SIG-M5 treated with dmso at 0.1 percent for 504 hours (cell line): ENCODE measurements around the gene ALPI.

Experiments
- DNase-seq: peaks from one replicate; lab custom pipeline; 2025; ENCODE audit not compliant: unreplicated experiment; lab: John Stamatoyannopoulos, UW

The ALPI gene

DNA sequence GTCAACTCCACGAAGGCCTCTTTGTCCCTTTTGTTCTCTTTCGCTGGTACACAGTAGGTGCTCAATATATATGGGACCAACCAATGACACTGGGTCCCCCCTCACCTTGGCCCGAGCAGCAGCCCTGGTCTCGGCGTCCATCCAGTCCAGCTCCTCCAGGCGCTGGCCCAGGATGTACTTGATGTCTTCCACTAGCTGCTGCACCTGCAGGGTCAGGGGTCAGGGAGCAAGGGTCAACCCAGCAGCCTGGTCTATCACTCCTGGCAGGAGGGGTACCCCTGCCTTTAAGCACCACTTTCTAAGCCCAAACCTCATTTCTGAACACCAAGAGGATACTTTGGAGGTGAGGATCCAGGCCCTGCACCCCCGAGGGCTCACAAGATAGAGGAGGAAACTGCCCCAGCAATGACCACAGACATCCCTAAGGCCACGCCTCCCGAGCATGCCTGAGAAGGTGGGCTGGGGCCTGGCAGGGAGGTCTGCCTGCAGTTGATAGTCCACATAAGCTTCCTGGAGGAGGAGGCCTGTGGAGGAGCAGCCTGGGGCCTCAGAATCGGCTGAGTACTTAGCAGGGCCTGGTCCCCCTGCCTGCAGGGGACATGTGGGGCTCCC is 27.5 kb downstream of the ALPI start:
- DNase-seq, result no peak

DNA sequence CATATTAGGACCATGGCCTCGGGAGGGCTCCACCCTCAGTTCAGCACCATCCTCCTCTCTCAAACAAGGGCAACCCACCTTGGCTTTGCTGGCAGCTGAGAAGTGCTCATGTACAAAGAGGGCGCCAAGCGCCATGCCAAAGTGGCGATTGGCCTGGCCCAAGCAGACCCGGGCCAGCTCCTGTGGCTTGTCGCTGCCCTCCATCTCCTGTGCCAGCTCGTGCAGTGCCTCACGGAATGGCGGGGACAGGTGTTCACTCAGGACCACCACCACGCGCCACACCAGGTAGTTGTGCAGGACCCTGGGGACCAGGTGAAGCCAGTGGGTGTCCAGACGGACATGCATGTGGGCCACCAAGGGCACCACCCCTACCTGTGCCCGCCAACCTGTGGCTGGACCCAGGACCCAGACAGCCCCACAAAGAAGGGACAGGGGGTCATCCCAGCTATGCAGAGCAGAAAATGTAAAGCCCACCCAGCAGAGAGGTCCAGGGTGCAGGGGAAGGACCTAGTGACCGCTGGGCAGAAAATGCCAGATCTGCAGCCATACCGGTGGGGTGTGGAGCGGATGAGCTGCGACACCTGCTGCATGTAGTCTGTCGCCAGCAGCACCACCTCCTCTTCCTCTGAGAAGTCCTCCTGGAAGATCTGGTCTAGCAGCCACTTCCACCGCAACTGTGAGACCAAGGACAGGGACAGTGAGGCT is 28.1 kb downstream of the ALPI start:
- DNase-seq, result no peak

DNA sequence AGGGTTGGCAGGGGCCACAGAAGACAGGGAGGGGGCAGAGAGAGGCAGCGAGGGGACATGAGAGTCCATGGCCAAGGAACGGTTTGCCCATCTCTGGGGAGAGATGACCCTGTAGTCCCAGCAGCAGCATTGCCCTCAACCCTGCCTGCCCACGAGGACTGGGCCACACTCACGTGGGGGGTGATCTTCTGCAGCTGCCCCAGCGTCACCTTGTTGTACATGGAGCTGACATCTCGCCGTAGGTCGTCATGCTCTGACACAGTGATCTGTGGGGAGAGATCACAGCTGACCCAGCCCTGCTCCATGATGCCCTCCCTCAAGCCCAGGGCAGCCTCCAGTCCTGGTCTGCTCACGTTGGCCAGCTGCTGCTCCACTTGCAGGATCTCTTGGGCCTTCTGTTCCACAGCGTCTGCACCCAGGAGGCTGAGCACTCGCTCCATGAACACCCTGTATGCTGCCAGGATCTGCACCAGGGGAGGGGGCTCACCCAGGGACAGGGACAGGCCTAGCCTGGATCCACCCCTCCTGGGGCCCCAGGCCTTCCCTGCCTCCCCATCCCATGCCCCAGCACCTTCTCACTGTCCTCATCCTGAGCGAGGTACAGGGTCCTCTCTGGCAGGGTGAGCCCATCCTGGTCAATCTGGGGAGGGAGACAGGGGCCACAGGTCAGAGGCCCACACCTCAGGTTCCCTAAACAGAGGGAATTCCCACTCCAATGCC is 28.8 kb downstream of the ALPI start:
- DNase-seq, result no peak

DNA sequence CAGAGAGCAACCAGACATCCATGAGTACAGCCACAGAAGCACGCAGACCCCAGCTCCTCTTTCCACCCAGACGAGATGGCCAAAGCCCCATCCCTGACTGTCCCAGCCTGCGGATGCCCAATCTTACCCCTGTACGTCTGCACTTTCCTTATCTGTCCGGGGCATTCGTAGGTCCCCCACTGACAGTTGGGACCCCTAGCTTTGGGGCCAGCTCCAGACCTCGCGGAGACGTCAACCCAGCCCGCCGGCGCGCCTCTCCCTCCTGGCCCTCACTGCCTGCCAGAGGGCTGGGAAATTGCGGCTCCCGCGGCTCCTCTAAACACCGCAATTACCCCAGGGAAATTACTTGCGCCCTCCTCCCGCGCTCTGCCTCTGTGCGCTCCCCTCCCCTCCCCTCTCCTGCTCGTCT is 29.4 kb downstream of the ALPI start:
- no peak for DNase-seq

DNA sequence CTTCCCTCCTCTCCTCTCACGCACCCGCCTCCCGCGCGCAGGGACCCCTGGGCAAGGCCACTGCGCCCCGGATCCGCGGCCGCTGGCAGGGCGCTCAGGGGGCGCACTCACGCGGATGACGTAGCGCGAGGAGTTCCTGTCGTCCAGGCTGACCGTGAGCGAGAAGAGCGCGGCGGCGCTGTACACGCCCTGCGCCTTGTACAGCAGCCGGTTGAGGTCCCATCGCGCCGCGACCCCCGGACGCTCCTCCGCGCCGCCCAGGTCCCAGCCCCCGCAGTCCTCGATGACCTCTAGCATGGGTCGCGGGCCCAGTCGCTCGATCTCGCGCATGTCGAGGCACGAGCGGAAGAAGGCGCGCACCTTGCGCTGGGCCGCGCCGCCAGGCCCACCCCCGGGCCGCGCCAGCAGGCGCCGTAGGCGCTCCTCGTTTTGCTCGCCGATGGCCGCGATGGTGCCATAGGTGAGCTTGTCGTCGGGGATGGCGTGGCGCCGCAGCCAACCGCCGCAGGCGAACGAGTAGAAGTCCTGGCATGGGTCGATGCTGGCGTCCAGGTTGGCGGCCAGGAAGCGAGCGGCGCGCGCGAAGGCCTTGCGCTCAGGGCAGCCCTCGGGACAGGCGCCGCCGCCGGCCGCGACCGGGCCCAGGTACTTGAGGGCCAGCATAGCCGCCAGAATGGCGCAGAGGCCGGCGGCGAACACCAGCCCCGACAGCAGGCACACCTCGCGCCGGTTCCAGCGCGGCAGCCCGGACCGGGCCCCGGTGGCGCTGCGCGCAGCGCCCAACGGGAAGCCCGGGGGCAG is 30.0 kb downstream of the ALPI start:
- DNase-seq, result no peak

DNA sequence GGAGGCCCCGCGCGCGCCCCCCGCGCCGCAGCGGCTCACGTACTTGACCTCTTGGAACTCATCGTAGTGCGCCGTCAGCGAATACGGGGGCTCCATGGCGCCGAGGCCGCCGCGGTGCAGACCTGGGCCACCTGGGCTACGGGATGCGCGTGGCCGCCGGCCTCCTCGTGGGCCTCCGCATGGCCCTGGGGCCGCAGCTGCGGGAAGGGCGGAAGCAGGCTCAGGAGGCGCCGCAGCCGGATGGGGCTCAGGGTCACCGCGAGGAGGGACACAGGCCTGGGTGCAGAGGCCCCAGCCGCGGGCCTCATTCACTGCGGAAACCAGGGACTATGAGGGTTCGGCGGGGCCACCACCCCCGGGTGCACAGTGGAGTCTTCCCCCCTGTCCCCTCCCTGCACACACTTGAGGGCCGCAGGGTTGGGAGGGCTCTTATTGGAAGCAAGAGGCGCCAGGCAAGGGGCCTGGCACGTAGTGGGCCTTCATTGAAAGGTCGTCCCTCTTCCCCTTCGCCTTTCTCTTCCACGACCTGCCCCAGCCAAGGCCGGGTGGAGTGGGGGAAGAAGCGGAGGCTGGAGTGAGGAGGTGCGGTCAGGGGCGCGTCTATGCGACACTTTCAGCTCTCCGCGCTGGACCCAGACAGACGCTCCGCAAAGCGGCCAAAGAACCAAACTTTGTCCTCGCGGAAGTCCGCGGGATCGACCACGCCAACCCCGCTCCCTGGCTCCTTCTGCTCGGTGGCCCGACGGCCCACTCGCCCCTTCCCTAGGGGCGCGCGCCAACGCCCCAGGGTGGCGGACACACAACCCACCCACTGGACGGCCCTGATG is 30.8 kb downstream of the ALPI start:
- DNase-seq, result no peak

DNA sequence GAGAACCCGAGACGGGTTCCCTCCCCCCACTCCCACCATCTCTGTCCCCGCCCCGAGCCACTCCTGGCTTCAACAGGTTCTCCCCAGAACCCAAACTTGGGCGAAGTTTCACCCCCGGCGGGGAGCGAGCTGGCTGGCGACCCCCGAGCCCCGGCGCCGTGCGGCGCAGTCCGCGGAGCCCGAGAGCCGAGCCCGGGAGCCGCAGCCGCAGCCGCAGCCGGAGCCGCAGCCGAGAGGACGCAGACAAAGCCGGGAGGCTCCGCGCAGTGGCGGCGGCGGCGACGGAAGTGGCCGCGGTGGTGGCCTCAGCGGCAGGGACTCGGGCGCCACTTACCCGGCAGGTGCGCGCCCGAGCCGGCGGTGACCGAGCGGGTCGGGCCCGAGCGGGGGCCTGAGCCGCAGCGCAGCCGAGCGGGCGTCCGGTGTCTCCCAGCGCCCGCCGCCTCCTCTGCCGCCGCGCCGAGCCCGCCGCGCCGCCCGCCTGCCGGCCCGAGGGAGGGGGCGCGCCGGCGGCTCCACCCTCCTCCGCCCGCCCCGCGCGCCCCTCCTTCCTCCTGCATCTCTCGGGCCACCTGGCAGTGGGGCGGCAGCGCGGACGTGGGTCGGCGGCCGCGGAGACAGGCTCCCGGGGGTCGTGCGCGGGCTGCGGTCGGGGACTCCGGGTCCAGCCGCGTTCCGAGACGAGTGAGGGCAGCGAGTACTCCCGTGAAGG is 31.6 kb downstream of the ALPI start, which contains the start of gene ECEL1:
Gene ECEL1, minus strand, starts transcription at position 450 of the 712 bp plus-strand sequence. CDS start 1,181 bp downstream, outside the sequence.
- no peak for DNase-seq

DNA sequence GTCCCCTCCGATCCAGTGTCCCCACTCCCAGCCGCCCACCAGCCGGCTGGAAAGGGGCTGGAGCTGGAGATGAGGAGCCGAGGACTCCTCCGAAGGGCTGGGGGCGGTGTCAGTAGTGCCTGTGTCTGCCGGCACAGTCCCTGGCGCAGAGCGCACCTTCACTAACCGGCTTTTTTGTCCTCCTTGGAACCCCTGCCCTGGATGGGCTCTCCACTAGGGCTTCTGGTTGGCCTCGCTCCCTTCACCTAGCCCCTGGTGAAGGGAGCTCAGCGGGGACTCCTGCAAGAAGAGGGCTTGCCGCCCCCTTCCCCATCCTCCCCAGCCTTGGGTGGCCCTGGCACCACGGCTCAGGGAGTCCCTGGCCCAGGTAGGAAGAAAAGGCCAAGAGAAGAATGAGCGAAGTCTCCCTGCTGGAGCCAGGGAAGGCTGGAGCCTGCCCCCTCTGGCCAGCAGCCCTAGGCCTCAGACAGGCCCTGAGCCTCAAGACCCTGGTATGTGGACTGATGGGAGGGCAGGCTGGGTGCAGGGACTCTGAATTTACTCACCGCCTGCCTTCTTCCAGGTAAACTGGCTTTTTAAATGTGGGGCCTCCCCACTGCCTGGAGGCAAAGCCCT is 32.3 kb downstream of the ALPI start:
- no peak for DNase-seq

DNA sequence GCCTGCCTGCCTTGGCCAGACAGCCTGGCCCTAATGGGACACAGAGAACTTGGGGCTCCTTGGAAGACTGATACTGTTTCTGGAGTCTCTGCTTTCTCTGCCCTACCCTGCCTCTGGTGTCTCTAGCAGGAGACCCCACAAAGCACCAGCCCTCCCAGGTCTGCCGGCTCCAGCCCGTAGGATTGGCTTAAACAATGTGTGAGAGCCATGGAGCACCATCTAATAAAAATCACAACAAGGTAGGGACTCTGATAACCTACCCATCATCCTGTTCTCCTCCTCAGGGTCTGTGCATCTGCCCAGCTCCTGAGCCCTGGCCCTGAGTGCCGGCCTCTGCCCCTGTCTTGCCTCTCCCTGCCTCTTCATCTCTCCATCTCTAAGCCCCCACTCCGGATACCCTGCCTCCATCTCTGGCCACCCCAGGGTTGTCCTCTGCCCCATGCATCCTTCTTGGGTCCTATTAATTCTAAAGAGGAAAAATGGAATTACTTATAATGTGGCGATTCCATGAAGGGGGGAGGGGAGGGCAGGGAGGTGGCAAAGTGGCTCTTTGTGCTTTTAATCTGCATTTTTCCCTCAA is 32.9 kb downstream of the ALPI start:
- no peak for DNase-seq

DNA sequence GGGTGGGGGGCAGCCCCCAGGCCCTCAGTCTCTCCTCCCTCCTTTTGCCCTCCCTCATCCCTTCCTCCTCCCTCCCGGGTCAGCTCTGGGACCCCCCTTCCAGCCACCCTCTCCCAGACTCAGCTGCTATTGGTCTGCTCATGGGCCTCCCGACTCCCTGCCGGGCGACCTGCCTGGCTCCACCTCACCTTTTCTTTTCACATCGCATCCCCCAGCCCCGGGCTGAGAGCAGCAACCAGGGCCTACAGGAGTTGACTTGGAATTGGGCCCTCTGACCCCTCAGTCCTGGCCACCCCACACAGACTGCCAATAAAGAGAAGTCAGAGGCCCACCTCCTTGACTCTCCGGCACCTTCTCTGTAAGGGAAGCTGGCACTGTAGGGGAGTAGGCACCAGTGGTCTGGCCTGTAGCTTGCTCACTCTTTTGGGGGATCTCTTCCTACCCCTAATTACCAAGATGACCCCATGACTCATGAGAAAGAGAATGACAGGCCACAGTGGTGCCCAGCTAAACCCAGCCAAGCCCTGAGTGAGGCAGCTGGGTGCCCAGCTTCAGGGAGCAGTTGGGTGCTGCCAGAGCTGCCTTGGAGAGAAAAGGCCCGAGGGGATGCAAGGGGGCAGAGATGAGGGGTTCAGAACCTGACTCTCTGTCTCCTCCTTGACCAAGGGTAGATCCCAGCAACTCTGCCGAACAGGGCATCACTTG is 33.7 kb downstream of the ALPI start:
- DNase-seq, result no peak

DNA sequence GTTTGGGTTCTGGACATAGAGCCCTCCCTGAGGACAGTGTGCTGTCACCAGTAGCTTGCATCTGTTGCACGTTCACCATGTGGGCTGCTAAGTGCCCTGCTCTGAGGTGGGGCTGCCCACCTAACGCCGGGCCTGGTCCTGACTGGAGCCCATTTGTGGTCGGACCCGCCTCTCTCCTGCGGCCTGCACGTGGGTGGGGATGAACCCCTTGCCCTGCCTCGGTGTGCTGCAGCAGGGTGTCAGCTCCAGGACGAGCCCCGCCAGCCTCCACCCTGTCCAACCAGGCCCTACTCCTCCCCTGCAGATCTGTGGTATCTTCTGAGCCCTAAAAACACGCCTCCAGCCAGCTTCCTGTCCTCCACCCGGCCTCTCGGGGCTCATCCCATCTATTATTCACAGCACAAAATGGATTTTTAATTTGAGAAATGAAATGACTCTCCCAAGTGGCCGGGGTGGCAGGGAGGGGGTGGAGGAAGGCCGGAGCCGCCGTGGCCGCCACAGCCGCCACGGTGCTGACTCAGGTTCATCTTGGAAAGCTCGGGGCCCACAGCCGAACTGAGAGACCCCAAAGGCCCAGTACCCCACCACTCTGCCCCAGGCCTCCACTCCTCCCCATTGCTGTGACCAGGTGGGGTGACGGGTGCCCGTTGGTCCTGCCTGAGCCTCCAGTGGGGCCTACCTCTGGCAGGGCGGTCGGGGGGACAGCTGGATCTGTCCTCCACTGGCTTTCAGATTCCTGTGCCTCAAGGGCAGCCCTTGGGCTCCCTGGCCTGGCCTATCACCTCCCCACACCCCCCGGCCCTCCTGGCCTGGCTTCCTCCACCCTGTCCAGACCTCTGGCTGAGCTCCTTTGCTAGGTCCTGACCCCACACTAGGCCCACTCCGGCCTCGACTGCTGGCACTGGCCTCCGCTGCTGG is 34.5 kb downstream of the ALPI start:
- DNase-seq, result no peak

DNA sequence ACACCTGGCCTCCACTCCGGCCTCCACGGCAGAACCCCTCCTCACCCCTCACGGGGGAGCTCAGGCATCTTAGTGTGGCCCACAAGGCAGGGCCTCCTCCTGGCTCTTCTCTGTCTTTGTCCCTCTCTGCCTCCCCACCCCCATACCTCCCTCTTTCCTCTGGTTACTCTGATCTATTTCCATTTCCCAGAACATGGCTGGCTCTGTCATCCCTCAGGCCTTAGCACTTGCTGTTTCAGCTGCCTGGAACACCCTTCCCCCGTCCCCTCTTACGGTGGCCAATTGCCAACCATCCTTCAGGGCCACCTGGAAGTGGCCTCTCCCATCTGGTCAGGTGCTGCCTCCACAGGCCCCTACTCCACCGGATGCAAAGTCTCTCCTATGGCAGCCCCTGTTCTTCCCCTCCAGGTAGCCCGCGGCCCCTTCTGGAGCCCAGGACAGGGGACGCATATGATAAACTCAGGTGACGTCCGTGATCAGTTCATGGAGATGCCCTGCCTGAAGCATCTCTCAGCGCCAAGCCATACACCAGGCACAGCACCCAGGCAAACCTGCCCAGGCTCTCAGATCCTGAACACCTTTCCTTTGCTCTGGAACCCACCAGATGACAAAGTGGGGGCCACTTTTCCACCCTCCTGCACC is 35.3 kb downstream of the ALPI start:
- DNase-seq, result no peak

DNA sequence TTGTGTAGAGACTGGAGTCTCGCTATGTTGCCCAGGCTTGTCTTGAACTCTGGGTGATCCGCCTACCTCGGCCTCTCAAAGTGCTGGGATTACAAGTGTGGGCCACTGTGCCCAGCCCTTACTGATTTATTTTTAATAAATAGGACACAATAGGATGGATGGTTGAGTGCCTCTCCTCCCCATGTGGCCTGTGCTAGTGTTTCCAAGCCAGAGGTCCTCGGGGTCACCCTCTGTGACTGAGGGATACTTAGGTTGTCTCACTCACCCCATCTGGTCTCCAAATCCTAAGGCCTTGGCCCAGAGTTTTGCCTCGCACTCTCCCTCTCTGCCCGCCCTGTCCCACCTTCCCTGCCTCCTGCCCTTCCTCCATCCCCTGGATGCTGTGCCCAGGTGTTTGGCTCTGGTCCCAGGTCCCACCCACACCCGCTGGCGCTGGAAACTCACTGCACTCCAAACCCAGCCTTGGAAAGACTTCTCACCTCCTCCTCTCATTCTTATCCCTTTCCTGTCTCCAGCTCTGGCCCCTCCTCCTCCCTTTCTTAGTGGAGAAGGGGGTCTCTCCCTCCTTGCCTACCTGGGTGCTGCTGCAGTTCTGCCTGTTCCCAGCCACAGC is 36.4 kb downstream of the ALPI start:
- no peak for DNase-seq

DNA sequence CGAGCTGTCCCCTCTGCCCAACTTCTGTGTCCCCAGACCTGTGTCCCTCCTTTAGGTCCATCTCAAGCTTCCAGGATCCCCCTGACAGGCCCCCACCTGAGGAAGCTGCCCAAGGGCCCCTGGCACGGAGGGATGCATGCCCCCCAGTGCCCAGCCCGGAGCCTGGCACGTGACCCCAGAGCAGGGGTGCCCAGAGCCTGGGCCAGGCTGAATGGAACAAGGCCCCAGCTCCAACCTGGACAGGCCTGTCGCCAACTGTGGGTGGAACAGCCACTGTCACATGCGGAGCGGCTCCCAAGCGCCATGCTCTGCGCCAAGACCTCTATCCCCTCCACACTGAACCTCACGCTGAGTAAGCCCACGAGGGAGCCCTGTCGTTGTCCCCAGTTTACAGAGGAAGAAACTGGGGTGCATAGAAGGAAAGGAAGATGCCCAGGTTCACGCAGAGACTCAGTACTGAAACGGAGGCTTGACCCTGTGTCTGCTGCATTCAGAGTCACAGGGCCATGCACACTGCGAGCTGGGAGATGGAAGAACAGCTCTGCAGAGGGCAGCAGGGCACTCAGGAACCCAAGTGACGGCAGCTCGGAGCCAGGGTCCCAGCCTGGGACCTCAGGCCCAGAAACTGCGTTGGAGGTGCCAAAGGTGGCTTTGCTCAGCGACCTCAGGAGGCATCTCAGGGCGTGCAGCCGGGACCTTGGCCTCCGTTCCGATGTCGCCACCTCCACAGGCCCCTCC is 37.2 kb downstream of the ALPI start:
- no peak for DNase-seq

DNA sequence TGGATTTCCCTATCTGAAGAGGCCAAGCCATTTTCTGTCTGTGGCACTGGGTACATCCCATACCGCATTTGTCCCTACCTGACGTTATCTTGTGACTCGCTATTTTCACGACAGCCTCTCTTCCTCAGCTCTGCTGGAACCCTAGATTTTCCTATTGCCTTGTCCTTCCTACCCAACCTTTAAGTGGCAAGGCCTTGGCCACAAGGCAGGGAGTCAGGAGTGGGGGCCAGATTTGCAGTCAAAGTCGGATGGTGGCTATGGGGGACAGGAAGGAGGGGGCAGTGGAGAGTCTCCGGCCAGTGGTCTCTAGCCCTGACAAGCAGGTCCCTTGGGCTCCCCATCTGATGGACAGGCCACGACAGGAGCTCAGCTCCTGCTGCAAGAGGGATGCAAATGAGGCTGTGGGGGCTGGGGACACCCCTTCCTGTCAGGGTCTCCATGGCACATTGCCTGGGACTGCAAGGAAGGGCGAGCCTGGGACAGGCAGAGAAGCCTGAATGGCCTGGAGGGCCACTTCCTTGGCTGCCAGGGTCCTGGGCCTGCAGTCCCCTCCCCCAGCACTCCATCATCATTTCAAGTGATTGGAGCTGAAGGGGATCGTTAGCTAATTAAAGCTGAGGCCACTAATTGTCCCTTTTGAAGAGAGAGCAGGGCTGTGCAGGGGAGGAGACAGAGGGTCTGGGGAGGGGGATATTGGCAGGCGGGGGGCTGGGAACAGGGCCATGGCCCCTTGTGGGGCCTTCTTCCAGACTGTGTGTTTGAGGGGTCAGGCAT is 37.9 kb downstream of the ALPI start:
- DNase-seq, result no peak
